HL-60 (cell line): ENCODE results near the gene TMEM74B.

Experiments used
- CTCF ChIP-seq: IDR thresholded peaks from one replicate; pipeline ENCODE4 v1.5.1; 2011; ENCODE audit warnings: low read length, control low read depth, inconsistent platforms; ENCODE audit not compliant: insufficient read depth
- POLR2AphosphoS5 ChIP-seq: IDR thresholded peaks from 2 replicates; pipeline ENCODE4 v1.6.1; 2012; ENCODE audit warnings: low read depth
- TF ChIP-seq, protein P1 (sequence below): IDR thresholded peaks from 2 replicates; pipeline ENCODE4 v1.6.1; 2012; ENCODE audit warnings: low read depth; ENCODE audit not compliant: insufficient replicate concordance

- TF ChIP-seq CTCF (no peak), POLR2AphosphoS5 (no peak)
- TF ChIP-seq, protein P1, sequence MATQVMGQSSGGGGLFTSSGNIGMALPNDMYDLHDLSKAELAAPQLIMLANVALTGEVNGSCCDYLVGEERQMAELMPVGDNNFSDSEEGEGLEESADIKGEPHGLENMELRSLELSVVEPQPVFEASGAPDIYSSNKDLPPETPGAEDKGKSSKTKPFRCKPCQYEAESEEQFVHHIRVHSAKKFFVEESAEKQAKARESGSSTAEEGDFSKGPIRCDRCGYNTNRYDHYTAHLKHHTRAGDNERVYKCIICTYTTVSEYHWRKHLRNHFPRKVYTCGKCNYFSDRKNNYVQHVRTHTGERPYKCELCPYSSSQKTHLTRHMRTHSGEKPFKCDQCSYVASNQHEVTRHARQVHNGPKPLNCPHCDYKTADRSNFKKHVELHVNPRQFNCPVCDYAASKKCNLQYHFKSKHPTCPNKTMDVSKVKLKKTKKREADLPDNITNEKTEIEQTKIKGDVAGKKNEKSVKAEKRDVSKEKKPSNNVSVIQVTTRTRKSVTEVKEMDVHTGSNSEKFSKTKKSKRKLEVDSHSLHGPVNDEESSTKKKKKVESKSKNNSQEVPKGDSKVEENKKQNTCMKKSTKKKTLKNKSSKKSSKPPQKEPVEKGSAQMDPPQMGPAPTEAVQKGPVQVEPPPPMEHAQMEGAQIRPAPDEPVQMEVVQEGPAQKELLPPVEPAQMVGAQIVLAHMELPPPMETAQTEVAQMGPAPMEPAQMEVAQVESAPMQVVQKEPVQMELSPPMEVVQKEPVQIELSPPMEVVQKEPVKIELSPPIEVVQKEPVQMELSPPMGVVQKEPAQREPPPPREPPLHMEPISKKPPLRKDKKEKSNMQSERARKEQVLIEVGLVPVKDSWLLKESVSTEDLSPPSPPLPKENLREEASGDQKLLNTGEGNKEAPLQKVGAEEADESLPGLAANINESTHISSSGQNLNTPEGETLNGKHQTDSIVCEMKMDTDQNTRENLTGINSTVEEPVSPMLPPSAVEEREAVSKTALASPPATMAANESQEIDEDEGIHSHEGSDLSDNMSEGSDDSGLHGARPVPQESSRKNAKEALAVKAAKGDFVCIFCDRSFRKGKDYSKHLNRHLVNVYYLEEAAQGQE: peak; percentile 97
Observed at GRCh38 chr20:1171461-1172093, 13.2 kb downstream of the TMEM74B start.
